Kidney capillary endothelial cell (primary cell): ENCODE measurements around the gene ZBTB24.

Experiments
- DNase-seq: peaks from one replicate; pipeline ENCODE4 v3.0.0-alpha.2; 2018; ENCODE audit warnings: low spot score

The ZBTB24 gene

DNA sequence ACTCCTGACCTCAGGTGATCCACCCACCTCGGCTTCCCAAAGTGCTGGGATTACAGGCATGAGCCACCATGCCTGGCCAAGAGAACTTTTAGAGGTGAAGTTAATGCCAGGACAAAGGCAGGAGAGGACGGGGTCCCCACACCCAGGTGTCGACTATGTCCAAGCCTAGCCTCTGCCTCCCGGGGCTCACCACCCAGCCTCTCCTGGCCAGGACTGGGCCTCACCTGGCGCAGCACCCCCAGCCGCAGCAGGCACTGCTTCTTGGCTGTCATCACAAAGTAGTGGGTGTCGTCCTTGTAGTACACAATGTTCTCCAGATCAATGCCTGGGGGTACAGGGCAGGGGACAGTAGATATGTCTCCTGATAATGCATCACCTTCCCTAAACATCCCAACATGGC is 31.6 kb downstream of the ZBTB24 start:
- no peak for DNase-seq

DNA sequence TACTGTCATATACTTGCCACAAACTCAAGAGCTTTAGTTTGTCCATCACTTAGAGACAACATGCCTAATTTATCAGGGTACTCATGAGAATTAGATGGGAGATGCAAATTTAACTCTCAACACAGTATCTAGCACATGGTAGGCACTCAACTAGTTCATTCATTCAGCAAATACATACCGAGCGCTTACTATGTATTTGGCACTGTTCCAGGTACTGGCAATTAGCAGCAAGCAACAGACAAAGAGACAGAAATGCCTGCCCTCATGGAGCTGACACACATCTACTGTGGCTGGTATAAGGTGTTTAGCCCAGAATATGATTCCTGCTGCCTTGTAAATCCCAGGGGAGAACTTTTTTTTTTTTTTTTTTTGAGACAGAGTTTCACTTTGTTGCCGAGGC is 32.2 kb downstream of the ZBTB24 start:
- DNase-seq = no peak

DNA sequence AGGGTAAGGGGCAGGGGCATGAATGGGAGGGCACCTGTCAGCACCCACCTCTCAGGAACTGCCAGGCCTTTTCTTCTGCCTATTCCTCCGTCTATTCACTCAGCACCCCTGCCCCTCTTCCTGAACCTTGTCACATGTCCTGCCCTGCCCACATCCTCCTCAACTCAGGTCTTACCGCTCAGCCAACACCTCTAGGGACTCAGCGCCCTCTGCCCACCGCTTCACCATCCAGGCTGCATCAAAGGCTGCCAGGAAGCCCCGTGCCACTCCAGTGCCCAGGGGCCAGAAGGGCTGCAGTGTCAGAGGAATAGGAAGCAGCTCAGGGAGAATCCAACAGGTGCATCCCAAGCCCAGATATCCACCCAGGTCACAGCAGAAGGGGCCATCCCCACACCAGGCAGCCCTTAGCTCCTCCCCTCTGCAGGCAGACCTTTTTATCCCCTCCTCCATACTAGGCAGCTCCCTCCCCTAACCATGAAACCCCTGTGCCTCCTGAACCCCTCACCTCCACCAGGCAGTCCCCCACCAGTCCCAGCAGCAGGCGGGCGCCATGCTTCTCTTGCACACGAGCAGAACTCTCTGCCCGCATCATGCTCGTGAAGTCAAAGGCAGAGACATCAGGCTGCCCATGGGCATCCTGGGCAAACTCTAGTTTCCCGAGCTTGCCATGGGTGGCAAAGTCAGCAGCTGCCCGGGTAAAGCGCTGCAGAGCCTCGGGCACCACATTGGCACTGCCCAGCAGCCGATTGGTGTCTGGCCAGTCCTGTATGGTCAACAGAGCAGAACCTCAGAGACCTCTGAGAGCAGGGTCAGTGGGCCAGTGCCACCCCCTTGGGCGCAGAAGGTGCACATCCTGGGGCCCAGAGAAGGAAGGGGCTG is 33.0 kb downstream of the ZBTB24 start:
- DNase-seq = no peak

DNA sequence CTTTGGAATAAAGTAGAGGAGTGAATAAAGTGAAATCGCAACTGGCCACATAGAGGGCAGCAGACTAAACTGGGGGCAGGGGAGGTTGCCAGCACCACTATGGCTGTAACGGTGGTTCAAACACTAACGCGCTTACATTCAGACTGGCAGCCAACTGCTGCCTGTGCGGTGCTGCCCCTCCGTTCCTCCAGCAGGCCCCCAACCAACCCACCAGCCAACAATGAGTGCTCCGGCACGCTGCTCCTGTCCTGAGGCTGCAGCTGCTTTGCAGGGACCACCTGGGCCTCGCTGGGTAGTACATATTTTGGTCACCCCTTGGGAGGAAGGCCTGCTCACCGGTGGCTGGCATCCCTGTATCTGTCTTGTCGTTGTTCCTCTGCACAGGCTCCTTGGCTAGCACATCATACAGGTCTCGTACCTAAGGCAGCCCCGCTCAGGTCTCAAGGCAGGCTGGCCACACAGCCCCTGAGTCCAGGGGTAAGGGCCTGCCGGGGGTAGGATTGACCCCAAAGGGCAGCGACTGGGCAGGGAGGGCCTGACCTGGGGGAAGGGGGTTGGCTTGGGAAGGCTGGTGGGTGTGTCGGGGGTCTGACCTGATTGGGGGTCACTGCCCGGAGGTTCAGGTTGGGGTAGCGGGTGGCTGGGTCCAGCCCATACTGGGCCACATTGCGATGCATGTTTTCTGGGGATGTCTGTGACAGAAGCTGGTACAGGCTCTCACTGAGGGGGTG is 33.8 kb downstream of the ZBTB24 start:
- DNase-seq = no peak

DNA sequence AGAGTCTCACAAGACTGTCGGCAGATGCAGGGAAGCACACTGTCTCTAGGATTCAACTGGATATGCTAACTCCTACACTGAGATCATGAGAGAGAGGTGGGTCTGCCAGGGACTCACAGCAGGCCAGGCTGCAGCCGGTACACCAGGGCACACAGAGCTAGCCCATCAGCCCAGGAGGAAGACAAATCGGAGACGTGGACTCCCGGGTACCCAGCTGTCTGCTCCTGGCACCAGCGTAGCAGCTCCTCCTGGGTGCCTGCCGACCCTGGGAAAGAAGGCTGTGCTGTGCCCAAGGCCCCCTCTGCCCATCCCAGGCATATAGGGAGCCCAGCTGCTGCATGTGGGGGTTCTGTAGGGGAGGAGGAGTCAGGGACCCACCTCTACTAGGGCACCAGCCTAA is 34.4 kb downstream of the ZBTB24 start:
- no peak for DNase-seq

DNA sequence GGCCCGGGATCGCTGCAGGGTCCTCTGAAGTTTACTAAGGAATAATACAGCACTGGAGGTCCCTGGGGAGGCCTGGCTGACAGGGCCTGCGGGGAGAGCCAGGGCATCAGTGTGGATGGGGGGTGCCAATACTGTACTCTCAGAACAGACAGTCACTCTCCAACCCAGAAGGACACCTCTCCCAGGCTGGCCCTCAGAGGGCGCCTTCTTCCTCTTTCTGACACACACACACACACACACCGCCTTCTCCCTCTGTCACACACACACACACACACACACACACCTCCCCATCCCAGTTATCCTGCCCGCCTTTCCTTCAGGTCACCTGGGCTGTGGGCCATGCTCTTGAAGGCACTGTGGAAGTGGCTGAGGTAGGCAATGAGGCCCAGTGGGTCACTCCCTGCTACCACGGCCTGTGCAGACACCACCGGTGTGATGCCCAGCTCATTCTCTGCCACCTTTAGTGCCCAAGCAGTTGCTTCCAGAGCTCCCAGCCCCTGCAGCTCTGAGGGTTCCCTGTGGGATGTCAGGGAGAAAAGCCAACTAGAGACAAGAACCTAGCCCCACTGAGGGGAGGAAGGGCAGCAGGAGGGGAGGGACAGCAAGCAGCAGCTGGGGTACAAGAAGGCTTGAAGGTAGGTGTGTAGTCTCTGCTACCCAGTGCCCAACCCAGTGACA is 35.0 kb downstream of the ZBTB24 start:
- DNase-seq = no peak

DNA sequence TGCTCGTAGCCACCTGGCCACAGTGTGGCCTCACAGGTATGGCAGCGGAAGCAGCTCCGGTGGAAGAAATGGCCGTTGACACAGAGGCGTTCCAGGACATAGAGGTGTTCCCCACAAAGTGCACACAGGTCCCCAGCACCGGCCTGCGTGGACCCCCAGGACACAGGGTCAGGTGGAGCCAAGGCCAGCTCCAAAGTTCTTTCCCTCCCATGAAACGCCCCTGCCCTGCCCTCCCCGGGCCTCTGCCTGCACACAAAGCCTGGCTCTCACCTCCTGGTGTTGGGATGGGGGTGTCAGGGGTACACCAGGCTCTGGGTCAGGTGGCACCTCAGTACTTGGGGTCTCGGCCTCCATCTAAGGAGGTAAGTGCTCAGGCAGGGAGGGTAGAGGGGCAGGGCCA is 35.9 kb downstream of the ZBTB24 start:
- DNase-seq = no peak

DNA sequence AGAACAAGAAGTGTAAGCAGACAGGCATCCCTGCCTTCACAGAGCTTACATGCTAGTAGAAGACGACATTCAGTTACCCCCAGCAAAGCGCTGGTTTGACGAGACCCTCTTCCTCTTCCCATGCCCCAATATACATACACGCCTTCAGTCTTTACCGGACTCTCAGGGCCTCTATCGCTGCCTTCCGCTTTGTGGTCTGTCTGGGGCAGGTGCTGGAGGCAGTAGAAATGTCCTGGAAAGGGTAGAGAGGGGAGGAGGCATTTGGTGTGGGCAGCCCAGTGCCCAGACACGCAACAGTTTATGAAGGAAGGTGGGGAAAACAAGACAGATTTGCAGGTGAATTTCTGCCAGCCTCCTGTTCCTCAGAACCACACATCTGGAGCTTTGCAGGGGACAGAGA is 36.5 kb downstream of the ZBTB24 start:
- no peak for DNase-seq

DNA sequence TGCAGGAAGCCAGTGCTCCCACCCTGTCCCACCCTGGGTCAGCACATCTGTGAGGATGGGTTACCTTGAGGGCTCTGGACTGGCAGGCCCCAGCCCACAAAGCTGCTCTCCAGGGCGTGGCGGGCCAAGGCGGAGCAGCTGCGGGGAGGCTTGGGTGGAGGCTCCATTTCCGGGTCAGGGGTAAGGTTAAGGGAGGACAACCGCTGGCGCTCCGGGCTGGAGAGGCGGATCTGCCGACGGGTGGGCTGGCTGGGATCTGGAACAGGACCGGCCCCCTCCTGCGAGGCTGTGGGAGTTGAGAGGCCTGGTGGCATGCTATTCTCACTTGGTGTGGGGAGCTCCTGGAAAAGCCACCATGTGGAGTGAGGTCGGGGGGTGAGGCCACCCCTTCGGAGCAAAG is 36.9 kb downstream of the ZBTB24 start:
- no peak for DNase-seq

DNA sequence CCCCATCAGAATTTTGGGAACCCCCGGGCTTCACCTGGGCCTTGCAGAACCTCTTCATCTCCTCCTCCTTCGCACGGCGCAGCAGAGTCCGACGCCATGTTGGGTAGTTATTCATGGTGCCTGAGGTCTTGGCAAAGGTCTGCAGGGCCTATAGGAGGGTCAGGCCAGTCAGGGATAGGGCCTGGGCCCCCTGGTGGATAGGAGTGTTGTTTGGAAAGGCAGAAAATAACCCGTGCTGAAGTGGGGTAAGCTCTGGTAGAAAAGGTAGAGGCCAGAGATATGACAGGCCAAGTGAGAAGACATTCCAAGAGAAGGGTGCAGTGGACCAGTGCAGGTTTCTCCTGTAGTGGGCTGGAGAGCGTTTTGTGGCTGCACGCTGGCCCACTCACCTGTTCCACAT is 37.6 kb downstream of the ZBTB24 start:
- no peak for DNase-seq

DNA sequence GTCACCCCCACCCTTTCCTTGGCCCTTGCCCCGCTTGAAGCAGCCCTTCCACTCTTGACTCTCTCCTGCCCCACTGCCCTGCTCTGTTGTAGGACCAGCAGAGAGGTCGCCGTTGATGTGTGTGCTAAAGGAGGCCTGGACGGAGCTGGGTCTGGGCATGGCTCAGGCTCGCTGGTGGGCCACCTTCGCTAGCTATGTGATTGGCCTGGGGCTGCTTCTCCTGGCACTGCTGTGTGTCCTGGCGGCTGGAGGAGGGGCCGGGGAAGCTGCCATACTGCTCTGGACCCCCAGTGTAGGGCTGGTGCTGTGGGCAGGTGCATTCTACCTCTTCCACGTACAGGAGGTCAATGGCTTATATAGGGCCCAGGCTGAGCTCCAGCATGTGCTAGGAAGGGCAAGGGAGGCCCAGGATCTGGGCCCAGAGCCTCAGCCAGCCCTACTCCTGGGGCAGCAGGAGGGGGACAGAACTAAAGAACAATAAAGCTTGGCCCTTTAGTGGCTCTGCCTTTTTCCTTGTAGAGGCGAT is 39.5 kb downstream of the ZBTB24 start:
- no peak for DNase-seq

DNA sequence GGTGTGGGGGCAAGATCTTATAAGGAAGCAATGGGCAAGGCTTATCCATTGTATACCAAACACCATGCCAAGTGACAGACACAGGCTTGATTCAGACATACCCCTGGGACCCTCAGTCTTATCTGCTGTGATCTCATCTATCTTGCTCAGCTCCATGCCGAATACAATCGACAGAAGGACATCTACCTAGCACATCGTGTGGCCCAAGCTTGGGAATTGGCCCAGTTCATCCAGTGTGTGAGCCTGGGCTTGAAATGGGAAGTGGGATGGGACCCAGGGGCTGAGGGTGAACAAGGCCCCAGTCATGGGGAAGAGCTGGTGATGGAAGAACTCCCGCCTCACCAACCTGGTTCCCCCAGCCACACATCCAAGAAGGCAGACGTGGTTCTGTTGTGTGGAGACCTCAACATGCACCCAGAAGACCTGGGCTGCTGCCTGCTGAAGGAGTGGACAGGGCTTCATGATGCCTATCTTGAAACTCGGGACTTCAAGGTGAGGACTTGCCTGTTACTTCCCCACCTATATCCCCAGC is 40.6 kb downstream of the ZBTB24 start:
- DNase-seq = no peak

DNA sequence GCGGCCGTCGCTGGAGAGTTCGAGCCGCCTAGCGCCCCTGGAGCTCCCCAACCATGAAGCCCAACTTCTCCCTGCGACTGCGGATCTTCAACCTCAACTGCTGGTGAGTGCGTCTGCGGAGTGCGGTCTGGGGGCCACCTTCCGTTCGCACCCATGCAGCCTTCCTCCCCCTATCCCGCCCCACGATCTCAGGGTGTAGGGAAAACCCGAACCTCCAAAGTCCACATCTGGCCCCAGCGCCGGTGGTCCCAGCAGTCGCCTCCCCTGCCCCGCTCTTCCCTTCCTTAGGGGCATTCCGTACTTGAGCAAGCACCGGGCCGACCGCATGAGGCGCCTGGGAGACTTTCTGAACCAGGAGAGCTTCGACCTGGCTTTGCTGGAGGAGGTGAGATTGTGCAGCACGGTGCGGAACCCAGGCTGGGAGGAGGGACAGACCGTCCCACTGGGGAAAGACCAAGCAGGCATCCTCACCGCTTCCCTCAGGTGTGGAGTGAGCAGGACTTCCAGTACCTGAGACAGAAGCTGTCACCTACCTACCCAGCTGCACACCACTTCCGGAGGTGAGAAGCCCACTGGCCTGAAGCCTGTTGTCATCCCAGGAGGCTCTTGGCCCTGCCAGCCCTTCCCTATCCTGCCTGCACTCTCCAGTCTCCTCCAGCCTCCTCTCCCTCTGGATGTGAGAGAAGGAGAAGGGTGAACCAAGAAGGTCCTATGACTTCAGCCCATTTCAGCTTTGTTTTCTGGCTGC is 41.8 kb downstream of the ZBTB24 start:
- DNase-seq = peak; percentile 24

DNA sequence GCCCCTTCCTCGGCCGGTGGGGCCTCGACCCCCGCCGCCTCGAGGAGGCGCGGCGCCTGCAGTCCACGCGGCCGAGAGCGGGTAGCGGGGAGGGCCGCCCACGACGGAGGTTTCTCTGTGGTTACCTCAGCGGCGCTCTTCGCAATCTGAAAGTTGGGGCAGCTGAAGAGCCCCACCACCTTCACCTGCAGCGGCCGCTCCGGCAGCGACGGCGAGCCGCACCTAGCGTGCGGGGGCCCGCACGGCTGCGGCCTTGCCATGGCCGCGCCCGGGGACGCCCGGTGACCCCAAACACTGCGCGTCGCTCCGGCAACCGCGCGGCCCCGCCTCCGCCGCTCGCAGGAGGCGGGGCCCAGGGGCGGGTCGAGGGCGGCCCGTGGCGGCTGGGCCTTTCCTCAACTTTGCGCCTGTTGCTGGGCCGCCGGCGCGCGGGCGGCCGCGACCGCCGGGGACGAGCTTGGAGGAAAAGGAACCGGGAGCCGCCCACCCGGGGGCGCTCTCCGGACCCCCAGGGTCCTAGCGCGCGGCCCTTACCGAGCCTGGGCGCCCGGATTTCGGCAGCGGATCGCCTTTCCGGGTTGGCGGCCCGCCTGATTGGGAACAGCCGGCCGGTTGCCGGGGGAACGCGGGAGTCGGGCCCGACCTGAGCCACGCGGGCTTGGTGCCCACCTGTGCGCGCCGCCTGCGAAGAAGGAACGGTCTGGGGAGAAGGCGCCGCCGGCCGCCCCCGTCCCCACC is 42.5 kb downstream of the ZBTB24 start, which contains the start of the genes PPIL6 and SMPD2:
Gene PPIL6 (minus strand): TSS at position 298 of the 738 bp plus-strand sequence. CDS start 38 bp downstream, at position 260.
Gene SMPD2 (plus strand): TSS at position 394 of the 738 bp plus-strand sequence. CDS start 398 bp downstream, outside the sequence.
- DNase-seq = peak; percentile 76

DNA sequence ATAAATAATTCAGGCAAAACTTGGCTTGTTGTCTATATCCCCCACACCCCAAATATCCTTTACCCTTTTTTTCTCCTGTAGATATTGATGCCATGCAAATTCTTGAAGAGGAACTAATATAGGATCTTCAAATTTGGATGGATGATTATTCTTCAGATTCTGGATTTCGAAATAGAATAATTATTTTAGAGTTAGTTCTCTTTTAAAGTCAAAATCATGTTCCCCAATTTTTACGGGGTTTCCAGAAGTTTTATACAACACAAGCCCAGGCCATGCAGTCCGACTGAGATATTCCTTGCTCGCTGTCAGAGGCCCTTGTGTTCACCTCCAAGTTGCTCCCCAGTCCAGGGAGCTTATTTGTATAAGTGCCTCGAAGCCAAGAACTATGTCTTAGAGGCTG is 47.0 kb downstream of the ZBTB24 start:
- no peak for DNase-seq

DNA sequence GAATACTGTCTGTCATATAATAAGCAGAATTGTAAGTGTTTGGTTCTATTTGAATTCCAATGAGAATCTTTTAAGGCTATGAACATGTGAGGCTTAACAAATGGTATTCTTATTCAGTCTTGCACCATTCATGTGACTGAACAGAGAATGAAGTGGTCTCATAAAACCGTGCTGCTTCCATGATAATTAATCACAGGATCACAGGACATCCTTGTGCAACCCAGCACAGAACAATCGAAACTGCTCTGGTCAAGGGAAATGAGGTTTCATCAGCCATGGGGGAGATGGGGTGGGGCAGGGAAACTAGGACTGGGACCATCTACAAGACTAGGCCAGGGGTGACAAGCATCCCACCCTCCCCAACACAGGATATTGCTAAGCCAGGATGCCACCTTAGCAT is 48.6 kb downstream of the ZBTB24 start:
- DNase-seq = no peak

DNA sequence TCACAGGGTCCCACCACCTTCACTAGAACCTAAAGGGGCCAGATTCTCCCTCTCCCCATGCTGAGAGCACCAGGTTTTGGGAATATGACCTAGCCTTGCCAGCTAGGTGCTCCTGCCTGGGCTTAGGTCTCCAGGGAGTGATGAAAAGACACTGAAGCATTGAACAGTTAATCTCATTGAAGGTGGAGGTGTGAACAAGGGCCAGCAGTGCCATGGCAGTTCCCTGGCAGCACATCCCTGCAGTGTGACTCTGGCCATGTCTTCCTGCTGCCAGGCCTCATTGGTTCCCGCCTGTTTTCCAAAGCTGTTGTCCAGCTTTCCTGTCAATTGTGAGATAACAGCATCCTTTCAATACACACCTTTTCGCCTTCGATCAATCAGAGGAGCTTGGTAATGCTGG is 53.5 kb downstream of the ZBTB24 start:
- no peak for DNase-seq

DNA sequence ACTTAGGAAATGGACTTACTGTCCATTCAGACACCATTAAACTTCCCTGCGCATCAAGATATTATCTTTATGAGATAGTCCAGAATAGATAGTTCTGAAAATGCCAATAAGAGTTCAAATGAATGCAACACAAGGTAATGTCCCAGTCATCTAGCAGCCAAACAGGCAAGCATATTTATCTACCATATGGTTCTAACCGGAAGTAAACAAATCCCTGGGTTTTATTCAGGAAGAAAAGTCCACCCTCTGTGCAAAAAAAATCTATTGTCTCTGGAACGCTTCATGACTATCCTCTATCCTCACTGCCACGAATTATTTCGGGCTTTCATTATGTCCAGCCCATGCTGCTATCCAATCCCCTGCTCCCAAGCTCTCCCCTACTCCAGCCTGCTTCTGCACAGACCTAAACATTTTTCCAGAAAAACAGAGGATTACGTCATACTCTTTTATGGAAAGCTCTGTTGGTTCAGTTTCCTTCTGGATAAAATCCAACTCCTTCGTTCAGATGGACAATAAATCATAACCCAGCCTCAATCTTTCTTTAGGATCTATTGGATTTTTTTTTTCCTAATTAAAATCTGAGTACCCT is 54.0 kb downstream of the ZBTB24 start:
- DNase-seq = peak; percentile 47

DNA sequence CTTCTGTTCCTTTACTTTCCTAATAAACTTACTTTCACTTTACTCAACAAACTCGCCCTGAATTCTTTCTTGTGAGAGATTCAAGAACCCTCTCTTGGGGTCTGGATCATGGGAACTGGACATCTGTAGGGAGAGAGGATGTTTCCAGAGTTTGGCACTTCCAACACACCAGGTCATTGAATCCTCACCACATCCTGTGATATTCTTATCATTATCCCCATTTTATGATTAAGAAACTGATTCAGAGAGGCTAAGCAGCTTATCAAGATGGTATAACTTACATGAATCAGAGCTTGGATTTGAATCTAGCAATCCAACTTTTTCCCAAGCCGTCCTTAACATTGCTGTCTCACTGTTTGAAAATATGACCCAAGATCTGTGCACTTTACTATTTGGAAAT is 58.1 kb downstream of the ZBTB24 start:
- DNase-seq = no peak

DNA sequence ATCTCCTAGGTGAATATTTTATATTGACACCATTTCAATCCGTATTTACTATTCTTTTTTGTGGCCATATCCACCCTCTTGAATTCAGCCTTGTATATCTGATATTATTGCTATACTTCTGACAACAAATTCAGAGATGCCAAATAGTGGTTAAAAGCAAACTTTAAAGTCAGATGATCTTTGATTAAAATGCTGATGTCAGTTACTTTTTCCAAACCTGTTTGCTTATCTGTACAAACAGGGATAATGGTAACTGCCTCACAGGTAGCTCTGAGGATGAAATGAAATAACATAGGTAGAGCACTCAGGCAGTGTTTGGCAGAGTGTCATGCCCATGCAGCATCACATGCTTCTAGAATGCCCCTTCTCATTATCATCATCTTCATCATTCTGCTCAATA is 61.8 kb downstream of the ZBTB24 start:
- no peak for DNase-seq
